Fibroblast of pulmonary artery (primary cell): ENCODE results near the gene TNNT3.

Experiments used
- DNase-seq: peaks from one replicate; pipeline ENCODE4 v3.0.0-alpha.2; 2010; ENCODE audit warnings: low read depth
- H3K4me3 ChIP-seq: replicated peaks from 2 replicates; pipeline ENCODE4 v1.5.1; 2011; ENCODE audit warnings: low read depth, mild to moderate bottlenecking, control low read depth, low read length, moderate library complexity
- TF ChIP-seq, protein P1 (sequence below): IDR thresholded peaks from 2 replicates; pipeline ENCODE4 v1.5.1; 2011; ENCODE audit warnings: mild to moderate bottlenecking, control low read depth, low read length, inconsistent platforms; ENCODE audit errors: missing control alignments

The TNNT3 gene

DNA sequence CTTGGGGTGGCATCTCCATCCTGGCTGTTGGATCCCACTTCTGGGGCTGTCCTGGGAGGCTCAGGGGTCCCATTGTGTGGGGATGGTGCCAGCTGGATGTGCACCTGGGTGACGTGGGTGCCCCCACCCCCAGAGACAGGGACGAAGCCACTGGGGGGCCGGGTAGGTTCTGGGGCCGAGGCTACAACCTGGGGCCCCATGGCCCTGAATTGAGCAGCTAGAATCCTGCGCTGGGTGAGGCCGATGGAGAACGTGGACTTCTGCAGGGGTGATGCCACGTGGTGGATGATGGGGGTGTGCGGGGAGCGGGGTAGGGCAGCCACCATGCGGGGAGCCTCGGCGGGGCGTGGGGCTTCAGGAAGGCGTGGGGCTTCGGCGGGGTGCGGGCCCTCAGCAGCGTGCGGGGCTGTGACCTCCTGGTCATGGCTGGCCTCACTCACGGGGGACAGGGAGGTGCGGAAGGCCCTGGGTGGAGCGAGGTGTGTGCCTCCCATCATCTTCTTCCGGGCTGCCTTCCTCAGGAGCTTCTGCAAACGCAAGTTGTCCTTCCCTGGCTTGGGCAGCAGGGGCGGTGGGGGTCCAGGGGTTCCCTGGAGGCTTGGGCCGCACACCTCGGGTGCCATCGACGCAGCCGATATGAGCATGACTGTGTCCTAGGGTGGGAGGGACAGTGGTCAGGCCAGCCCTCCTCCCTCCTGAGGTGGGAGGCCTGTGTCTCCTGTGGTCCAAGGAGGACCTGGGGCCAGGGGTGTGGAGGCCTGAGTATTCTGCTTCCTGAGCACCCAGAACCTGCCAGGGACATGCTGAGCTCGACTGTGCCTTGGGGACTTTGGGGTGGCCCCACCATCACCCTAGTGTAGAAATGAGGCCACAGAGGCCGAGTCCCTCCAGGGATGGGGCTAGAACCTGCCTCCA, 29.3 kb upstream of the TNNT3 start:
- H3K4me3 ChIP-seq = no peak overlapping the region
- TF ChIP-seq, protein P1, sequence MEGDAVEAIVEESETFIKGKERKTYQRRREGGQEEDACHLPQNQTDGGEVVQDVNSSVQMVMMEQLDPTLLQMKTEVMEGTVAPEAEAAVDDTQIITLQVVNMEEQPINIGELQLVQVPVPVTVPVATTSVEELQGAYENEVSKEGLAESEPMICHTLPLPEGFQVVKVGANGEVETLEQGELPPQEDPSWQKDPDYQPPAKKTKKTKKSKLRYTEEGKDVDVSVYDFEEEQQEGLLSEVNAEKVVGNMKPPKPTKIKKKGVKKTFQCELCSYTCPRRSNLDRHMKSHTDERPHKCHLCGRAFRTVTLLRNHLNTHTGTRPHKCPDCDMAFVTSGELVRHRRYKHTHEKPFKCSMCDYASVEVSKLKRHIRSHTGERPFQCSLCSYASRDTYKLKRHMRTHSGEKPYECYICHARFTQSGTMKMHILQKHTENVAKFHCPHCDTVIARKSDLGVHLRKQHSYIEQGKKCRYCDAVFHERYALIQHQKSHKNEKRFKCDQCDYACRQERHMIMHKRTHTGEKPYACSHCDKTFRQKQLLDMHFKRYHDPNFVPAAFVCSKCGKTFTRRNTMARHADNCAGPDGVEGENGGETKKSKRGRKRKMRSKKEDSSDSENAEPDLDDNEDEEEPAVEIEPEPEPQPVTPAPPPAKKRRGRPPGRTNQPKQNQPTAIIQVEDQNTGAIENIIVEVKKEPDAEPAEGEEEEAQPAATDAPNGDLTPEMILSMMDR = no peak
- DNase-seq = no peak

DNA sequence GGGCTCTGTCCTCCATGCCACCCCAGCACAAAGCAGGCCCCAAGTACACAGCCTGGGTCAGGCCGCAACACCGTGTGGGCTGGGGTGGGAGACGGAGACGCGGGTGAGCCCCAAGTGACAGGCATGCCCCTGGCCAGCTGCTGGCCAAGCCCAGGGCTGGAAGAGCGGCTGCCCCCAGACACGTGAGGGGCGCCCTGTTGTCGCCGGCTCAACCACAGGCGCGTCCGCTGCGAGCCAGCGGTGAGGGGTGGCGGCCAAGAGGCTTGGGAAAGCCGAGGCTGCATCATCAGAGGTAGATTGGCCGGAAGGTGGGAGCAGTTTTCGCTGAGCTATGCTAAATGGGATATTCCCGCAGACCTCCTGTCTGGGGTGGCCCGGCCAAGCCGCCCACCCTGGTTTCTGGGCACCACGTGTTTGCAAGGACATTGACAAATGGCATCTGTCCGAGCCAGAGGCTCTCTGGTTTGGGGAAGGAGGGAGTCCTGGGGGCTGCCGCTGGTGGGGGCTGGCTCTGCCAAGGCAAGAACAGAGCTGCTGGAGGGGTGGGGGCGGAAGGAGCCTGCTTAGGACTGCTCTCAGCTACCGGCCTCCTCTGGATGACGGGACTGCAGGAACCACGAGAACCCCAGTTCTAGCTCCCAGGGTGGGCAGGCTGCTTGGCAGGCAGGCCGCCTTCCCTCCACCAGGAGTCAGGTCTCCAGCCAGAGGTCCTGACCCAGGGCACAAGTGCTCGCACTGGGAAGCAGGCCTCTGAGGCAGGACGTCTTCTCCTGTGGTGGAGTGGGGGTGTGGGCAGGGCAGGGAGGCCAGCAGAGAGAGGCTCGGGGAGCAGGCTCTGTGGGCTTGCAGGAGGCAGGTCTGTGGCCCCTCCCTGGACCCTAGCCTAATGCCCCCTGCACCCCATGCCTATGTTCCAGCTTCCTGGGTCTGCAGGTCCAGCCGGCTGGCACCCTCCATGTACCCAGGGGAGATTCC, 28.4 kb upstream of the TNNT3 start:
- no peak for DNase-seq
- H3K4me3 ChIP-seq = no peak overlapping the region
- TF ChIP-seq, protein P1 = no peak

DNA sequence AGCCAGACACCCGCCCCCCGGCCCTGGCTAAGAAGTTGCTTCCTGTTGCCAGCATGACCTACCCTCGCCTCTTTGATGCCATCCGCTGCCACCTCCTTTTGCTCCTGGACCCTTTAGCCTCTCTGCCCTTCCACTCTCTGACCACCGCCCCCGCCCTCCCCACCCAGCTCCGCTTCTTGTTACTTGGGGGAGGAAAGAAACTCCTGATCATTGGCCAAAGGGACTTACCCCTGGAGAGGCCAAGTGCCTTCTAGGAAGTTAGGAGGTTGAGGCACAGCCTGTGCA, 27.7 kb upstream of the TNNT3 start, which contains the start of gene PRR33:
TSS of gene PRR33 (minus strand) at position 65 of the 285 bp plus-strand sequence. CDS start 1,311 bp downstream, outside the sequence.
- H3K4me3 ChIP-seq = no peak within 1 kb of the TSS

DNA sequence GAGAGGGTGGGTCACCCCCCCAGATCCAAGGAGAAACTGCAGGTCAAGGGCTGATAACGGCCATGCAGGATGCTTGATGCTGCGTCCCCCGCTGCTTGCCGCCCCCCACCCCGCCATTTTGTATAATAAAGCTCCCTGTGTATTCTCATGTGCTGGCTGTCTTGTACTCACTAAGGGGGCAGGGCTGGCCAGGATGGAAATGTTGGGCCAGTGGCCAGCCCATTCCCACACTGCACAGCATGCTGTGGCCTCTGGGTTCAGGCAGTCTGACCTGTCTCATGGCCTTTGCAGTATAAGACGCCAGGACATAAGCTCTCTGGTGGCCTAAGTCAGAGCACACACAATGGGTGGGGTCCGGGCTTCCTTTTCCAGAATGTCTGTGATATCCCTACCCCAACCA, 27.4 kb upstream of the TNNT3 start:
- TF ChIP-seq, protein P1 = no peak
- no peak overlapping the region for H3K4me3 ChIP-seq
- no peak for DNase-seq

More for the DNA sequence above, 27.7 kb upstream of the TNNT3 start, which contains the start of gene PRR33:
- TF ChIP-seq, protein P1 = no peak
- no peak for DNase-seq

DNA sequence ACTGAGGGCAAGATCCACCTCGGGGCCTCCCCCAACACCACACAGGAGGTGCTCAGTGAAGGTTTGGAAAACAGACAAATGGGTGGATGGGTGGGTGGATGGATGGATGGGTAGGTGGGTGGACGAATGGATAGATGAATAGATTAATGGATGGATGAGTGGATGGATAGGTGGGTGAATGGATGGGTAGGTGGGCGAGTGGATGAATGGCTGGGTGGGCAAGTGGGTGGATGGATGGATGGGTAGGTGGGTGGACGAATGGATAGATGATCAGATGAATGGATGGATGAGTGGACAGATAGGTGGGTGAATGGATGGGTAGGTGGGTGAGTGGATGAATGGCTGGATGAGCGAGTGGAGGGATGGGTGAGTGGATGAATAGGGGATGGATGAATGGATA, 26.9 kb upstream of the TNNT3 start:
- no peak for DNase-seq
- no peak overlapping the region for H3K4me3 ChIP-seq
- TF ChIP-seq, protein P1 = no peak

DNA sequence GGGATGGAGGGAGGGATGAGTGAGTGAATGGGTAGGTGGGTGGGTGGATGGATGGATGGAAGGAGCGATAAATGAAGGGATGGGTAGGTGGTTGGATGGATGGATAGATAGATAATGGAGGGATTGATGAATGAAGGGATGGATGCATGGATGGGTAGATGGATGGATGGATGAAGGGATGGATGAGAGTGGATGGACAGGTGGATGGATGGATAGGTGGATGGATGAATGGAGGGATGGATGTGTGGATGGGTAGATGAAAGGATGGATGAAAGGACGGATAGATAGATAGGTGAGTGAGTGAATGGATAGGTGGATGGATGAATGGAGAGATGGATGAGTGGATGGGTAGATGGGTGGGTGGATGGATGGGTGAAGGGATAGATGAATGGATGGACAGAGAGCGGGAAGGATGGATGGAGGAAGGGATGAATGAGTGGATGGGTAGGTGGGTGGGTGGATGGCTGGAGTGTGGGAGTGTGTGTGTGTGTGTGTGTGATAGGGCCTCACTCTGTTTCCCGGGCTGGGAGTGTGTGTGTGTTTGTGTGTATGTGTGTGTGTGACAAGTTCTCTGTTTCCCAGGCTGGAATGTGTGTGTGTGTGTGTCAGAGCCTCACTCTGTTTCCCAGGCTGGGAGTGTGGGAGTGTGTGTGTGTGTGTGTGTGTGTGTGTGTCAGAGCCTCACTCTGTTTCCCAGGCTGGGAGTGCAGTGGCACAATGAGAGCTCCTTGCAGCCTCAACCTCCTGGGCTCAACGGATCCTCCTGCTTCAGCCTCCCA, 25.7 kb upstream of the TNNT3 start:
- H3K4me3 ChIP-seq = no peak overlapping the region
- peak; percentile 50 for DNase-seq
- TF ChIP-seq, protein P1 = no peak
